ENCODE results near the gene KIAA0825.
"Not testable (repeated sequence)": the region's sequence is repeated elsewhere in the genome, so short reads cannot be mapped to it uniquely, and the experiment has no call there.

KIAA0825 gene

DNA sequence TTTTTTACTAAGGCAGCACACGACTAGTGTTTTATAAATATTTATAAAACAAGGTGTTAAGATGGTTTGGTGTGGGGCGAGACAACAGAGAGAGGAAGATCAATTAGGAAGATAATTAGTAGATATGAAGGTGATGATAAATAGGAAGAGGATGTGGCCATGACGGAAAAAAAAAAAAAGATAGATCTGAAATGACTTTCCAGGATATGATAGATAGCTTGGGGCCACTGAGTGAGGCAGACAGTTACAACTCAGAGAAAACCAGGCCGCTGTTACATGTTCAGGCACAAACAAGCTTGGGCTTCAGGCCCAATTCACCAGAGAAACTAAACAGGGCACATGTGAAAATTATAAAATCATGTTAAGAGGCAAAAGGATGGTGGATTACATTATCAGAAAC is 43.2 kb downstream of the KIAA0825 start:
- Histone ChIP-seq H3K79me2 (ENCODE audit: insufficient read depth, low read length) (no peaks in the 10 kb centered on the region), H2AFZ (ENCODE audit: low read length) (no peak overlapping the region), H3K9me3 (ENCODE audit: low read length) (no peaks in the 10 kb centered on the region), H3K4me2 (ENCODE audit: low read length) (no peak overlapping the region), H3K4me3 (ENCODE audit: low read depth, low read length, poor library complexity, severe bottlenecking) (no peak overlapping the region), H3K4me1 (ENCODE audit: insufficient read depth, low read length, severe bottlenecking) (no peaks in the 10 kb centered on the region), H3K27me3 (ENCODE audit: insufficient read depth, low read length) (no peaks in the 10 kb centered on the region), H3K9ac (ENCODE audit: low read length) (no peak overlapping the region), H4K20me1 (ENCODE audit: insufficient read depth, low read length) (no peaks in the 10 kb centered on the region), H3K9me2 (ENCODE audit: low read depth, low read length) (no peaks in the 10 kb centered on the region), H3K27ac (ENCODE audit: low read depth, low read length, poor library complexity, severe bottlenecking) (no peak overlapping the region), H3K36me3 (ENCODE audit: insufficient read depth, low read length) (no peaks in the 10 kb centered on the region), H3F3A (ENCODE audit: insufficient read depth, low read length) (no peaks in the 10 kb centered on the region)
- TF ChIP-seq CTCF (IDR thresholded peaks at IDR 0.05; ENCODE audit: low read length) (no peak), EZH2 (IDR thresholded peaks at IDR 0.05; ENCODE audit: borderline replicate concordance, low read length) (no peak)

DNA sequence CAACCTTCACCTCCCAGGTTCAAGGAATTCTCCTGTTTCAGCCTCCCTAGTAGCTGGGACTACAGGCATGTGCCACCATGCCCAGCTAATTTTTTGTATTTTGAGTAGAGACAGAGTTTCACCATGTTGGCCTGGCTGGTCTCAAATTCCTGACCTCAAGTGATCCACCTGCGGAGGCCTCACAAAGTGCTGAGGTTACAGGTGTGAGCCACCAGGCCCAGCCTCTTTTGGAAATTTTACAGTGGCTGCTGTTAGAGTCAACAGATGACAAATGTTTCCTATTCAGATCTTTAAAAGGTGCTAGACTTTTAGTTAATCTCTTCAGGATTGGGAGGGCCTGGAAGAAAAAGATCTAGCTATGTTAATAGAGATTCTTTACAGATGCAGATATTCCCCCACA is 45.1 kb downstream of the KIAA0825 start:
- H3K9me2 ChIP-seq (ENCODE audit: low read depth, low read length); H3K4me3 ChIP-seq (ENCODE audit: low read depth, low read length, poor library complexity, severe bottlenecking); H3K4me1 ChIP-seq (ENCODE audit: insufficient read depth, low read length, severe bottlenecking); H3K4me2 ChIP-seq (ENCODE audit: low read length); H3K27ac ChIP-seq (ENCODE audit: low read depth, low read length, poor library complexity, severe bottlenecking); H4K20me1 ChIP-seq (ENCODE audit: insufficient read depth, low read length); H3K9me3 ChIP-seq (ENCODE audit: low read length); H3K27me3 ChIP-seq (ENCODE audit: insufficient read depth, low read length); H3K9ac ChIP-seq (ENCODE audit: low read length); H3K36me3 ChIP-seq (ENCODE audit: insufficient read depth, low read length); H3K79me2 ChIP-seq (ENCODE audit: insufficient read depth, low read length); H3F3A ChIP-seq (ENCODE audit: insufficient read depth, low read length); H2AFZ ChIP-seq (ENCODE audit: low read length): not testable (repeated sequence)

DNA sequence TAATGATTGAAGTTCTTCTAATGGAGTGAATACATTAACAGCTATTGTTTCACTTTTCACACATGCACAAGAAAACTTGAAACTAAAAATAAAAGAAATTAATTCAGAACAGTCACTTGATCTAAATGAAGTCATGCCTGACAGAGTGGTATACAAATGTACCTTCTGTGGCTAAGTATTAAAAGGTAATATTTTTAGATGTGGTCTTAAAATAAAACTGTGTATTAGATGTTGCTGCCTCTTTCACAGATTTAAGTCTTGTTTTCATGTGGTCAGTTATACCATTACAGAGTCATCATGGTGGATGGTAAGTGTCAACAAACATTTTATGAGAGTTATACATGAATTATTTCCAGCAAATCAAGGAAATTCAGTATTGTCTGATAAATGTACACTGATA is 47.0 kb downstream of the KIAA0825 start:
- Histone ChIP-seq H2AFZ (ENCODE audit: low read length) (no peak overlapping the region), H3F3A (ENCODE audit: insufficient read depth, low read length) (no peaks in the 10 kb centered on the region)
- TF ChIP-seq CTCF (IDR thresholded peaks at IDR 0.05; ENCODE audit: low read length) = no peak
- TF ChIP-seq EZH2 (IDR thresholded peaks at IDR 0.05; ENCODE audit: borderline replicate concordance, low read length) = no peak

GRCh38 chr5:94564812-94565211 is 53.6 kb downstream of the KIAA0825 start:
- no peaks in the 10 kb centered on the region; the same call in 1 of the 2 replicates for H3K9me2 ChIP-seq (ENCODE audit: low read depth, low read length)
- H3K79me2 ChIP-seq (ENCODE audit: insufficient read depth, low read length) = no peaks in the 10 kb centered on the region
- no peak for TF ChIP-seq CTCF (IDR thresholded peaks at IDR 0.05; ENCODE audit: low read length)
- no peak for TF ChIP-seq EZH2 (IDR thresholded peaks at IDR 0.05; ENCODE audit: borderline replicate concordance, low read length)
- H3K27ac ChIP-seq (ENCODE audit: low read depth, low read length, poor library complexity, severe bottlenecking) = no peak overlapping the region
- no peaks in the 10 kb centered on the region for H3F3A ChIP-seq (ENCODE audit: insufficient read depth, low read length)
- H3K27me3 ChIP-seq (ENCODE audit: insufficient read depth, low read length) = no peaks in the 10 kb centered on the region
- H3K9me3 ChIP-seq (ENCODE audit: low read length) = no peaks in the 10 kb centered on the region
- no peak overlapping the region for H3K4me2 ChIP-seq (ENCODE audit: low read length)
- no peak overlapping the region for H3K4me3 ChIP-seq (ENCODE audit: low read depth, low read length, poor library complexity, severe bottlenecking)
- H2AFZ ChIP-seq (ENCODE audit: low read length) = no peak overlapping the region
- no peaks in the 10 kb centered on the region for H4K20me1 ChIP-seq (ENCODE audit: insufficient read depth, low read length)
- H3K4me1 ChIP-seq (ENCODE audit: insufficient read depth, low read length, severe bottlenecking) = no peaks in the 10 kb centered on the region
- H3K9ac ChIP-seq (ENCODE audit: low read length) = no peak overlapping the region
- no peaks in the 10 kb centered on the region for H3K36me3 ChIP-seq (ENCODE audit: insufficient read depth, low read length)

More for the DNA sequence above, 47.0 kb downstream of the KIAA0825 start:
- Histone ChIP-seq H3K4me2 (ENCODE audit: low read length) (no peak overlapping the region), H3K36me3 (ENCODE audit: insufficient read depth, low read length) (no peaks in the 10 kb centered on the region), H4K20me1 (ENCODE audit: insufficient read depth, low read length) (no peaks in the 10 kb centered on the region), H3K27me3 (ENCODE audit: insufficient read depth, low read length) (no peaks in the 10 kb centered on the region), H3K9ac (ENCODE audit: low read length) (no peak overlapping the region), H3K79me2 (ENCODE audit: insufficient read depth, low read length) (no peaks in the 10 kb centered on the region), H3K9me3 (ENCODE audit: low read length) (no peaks in the 10 kb centered on the region), H3K4me1 (ENCODE audit: insufficient read depth, low read length, severe bottlenecking) (no peaks in the 10 kb centered on the region), H3K9me2 (ENCODE audit: low read depth, low read length) (no peaks in the 10 kb centered on the region; the same call in 1 of the 2 replicates), H3K27ac (ENCODE audit: low read depth, low read length, poor library complexity, severe bottlenecking) (no peak overlapping the region), H3K4me3 (ENCODE audit: low read depth, low read length, poor library complexity, severe bottlenecking) (no peak overlapping the region)
